ENCODE measurements around the gene DDX60. TPM values are rescaled to one million over a fixed set of nuclear protein-coding genes. Genes with fewer than 3 reads are reported as not detected.

Gene DDX60
- total and polyA plus RNA-seq, 12 donors, result 2.8 to 26.2 (median 12.0) TPM

DNA sequence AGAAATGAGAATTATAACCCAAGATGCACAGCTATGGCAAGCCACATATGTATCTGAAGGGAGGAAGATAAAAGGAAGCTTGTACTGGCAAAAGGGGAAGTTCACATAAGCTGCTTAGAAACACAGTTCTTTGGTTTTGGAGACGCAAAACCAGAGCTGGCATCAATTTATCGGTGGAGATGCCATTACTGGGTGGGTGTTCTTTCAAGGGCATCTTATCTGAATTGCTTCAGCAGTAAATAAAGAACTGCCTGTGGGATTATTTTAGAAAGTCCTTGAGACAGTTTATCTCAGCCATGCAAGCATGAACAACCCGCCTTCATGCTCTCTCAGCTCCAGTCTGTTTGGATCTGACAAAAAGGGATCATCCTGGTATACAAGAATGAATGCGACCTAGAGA lies 60.8 kb downstream of the DDX60 start:
- H3K4me1 ChIP-seq (replicated peaks in 1 of 2), result peaks cover 0 to 9% of the 10 kb centered on the region in 2 donors
- WGBS, 4 donors, result 23 to 41% (median 35%) methylated on average over 4 of the region's 4 CpGs
- H3K27me3 ChIP-seq, result no peaks in the 10 kb centered on the region
- no peak overlapping the region for H3K27ac ChIP-seq
- H3K9me3 ChIP-seq (replicated peaks in 1 of 3), result no peaks in the 10 kb centered on the region
- peaks cover 0 to 9% of the 10 kb centered on the region in 2 donors for H3K36me3 ChIP-seq (replicated peaks in 1 of 2)
- intact Hi-C loops (cut with DNase I), result no loop called here
- peak in 4 of 7 donors; percentile 8 to 35 (median 22) for DNase-seq
- no peak for TF ChIP-seq CTCF (IDR thresholded peaks at IDR 0.05)
- no peak overlapping the region for H3K4me3 ChIP-seq

DNA sequence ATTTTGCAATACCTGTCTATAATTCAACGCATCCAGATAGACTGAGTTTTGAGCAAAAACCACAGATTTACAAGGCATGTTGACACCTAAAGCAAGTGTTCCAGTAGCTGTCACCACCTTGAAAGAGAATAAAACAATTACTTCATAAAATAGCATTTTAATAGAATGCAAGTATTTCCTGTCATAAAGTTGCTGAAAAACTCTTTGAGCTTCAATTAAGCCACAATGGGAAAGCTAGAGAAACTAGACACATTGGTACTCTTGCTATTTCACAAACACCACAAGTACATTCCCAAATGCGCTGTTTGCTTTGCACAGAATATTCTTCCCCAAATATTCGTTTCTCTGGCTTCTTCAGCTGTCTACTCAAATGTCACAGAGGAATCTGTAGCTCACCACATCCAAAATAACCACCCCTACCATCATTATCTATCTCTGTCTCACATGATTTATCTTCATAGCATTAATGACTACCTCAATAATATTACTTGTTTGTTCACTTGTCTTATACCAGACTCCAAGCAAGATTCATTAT lies 70.3 kb downstream of the DDX60 start:
- no peak overlapping the region for H3K27ac ChIP-seq

DNA sequence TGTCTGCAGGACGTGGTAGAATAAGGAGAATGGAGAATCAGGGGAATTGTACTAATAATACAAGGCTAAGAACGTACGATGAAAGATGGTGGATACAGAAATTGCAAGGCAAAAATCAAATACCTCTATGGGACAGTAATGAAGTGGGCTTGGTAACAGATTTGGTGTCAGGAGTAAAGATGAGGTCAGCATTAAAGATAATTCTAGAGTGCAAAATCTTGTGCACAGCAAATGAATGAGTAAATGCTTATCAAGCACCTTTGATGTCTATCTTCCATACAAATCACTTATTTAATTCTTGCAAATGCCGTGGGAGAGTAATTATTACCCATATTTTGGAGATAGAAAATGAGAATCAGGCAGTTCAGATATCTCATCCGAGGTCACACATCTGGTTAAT lies 70.9 kb downstream of the DDX60 start:
- WGBS, 4 donors, result 93 to 98% (median 94%) methylated on average over 5 of the region's 5 CpGs
- intact Hi-C loops (cut with DNase I), result no loop called here
- no peak for DNase-seq
- Histone ChIP-seq H3K36me3 (replicated peaks in 1 of 2) (peaks cover 0 to 17% of the 10 kb centered on the region in 2 donors), H3K9me3 (replicated peaks in 1 of 3) (no peaks in the 10 kb centered on the region), H3K4me1 (replicated peaks in 1 of 2) (no peaks in the 10 kb centered on the region), H3K27me3 (no peaks in the 10 kb centered on the region), H3K27ac (no peak overlapping the region), H3K4me3 (no peak overlapping the region)
- TF ChIP-seq CTCF (IDR thresholded peaks at IDR 0.05), result no peak
- no peak for TF ChIP-seq POLR2A (IDR thresholded peaks at IDR 0.05)

More for the DNA sequence above, 70.3 kb downstream of the DDX60 start:
- H3K9me3 ChIP-seq (replicated peaks in 1 of 3), result no peaks in the 10 kb centered on the region
- H3K4me3 ChIP-seq, result no peak overlapping the region
- peaks cover 0 to 17% of the 10 kb centered on the region in 2 donors for H3K36me3 ChIP-seq (replicated peaks in 1 of 2)
- no peaks in the 10 kb centered on the region for H3K27me3 ChIP-seq
- 94 to 96% (median 94%) methylated on average over 3 of the region's 3 CpGs for WGBS, 4 donors
- TF ChIP-seq POLR2A (IDR thresholded peaks at IDR 0.05), result no peak
- TF ChIP-seq CTCF (IDR thresholded peaks at IDR 0.05), result no peak
- no peaks in the 10 kb centered on the region for H3K4me1 ChIP-seq (replicated peaks in 1 of 2)
- DNase-seq, result no peak
- intact Hi-C loops (cut with DNase I), result no loop called here

GRCh38 chr4:168241953-168242352 lies 76.6 kb downstream of the DDX60 start:
- intact Hi-C loops (cut with DNase I), result no loop called here
- no peak overlapping the region for H3K27ac ChIP-seq

More at GRCh38 chr4:168241953-168242352, 76.6 kb downstream of the DDX60 start:
- no peaks in the 10 kb centered on the region for H3K4me1 ChIP-seq (replicated peaks in 1 of 2)
- no peaks in the 10 kb centered on the region for H3K27me3 ChIP-seq
- WGBS, 4 donors, result 92 to 100% (median 92%) methylated on average over 3 of the region's 3 CpGs
- no peak for DNase-seq
- no peak for TF ChIP-seq CTCF (IDR thresholded peaks at IDR 0.05)
- TF ChIP-seq POLR2A (IDR thresholded peaks at IDR 0.05), result no peak
- peaks cover 0 to 5% (median 0%) of the 10 kb centered on the region in 3 donors for H3K9me3 ChIP-seq (replicated peaks in 1 of 3)
- H3K4me3 ChIP-seq, result no peak overlapping the region
- H3K36me3 ChIP-seq (replicated peaks in 1 of 2), result no peaks in the 10 kb centered on the region
